WTC11 (cell line): ENCODE results near the gene GALNT15. TPM values are rescaled to one million over a fixed set of nuclear protein-coding genes. Genes with fewer than 3 reads are reported as not detected.

ENCODE experiments used
- ATAC-seq: fragments of 200-7000 bp; cut with Tn5 transposase; 2 replicates; pipeline ENCODE4 v1.10.0; 2021; ENCODE audit warnings: mild to moderate bottlenecking, moderate library complexity
- CTCF ChIA-PET: fragments of 300-600 bp; sonication (Branson Sonifier 250); formaldehyde crosslinking; loops from one replicate; lab custom pipeline; 2021; ENCODE audit warnings: antibody characterized with exemption; lab: Charles Lee
- POLR2A ChIA-PET: fragments of 350-600 bp; sonication (Branson Sonifier 250); formaldehyde crosslinking; loops from one replicate; lab custom pipeline; 2021; ENCODE audit warnings: antibody characterized with exemption; lab: Charles Lee
- DNase-seq: peaks from one replicate; pipeline ENCODE4 v3.0.0; 2021; ENCODE audit warnings: low spot score
- H3K27ac Mint-ChIP-seq: 2 replicates; pipeline ENCODE4 v1.8.0; 2021; ENCODE audit warnings: mixed read lengths
- H3K27me3 Mint-ChIP-seq: 2 replicates; pipeline ENCODE4 v1.8.0; 2021; ENCODE audit warnings: low read depth, mild to moderate bottlenecking, moderate library complexity, mixed read lengths
- H3K36me3 Mint-ChIP-seq: 2 replicates; pipeline ENCODE4 v1.8.0; 2021; ENCODE audit warnings: mixed read lengths
- H3K4me1 Mint-ChIP-seq: 2 replicates; pipeline ENCODE4 v1.8.0; 2022; ENCODE audit warnings: mixed read lengths
- H3K4me3 Mint-ChIP-seq: 2 replicates; pipeline ENCODE4 v1.8.0; 2021; ENCODE audit warnings: mild to moderate bottlenecking, moderate library complexity, mixed read lengths
- H3K9me3 Mint-ChIP-seq: 2 replicates; pipeline ENCODE4 v1.8.0; 2021; ENCODE audit warnings: mixed read lengths
- ATF1 ChIP-seq: sonication (generic); formaldehyde crosslinking; IDR thresholded peaks from 2 replicates; pipeline ENCODE4 v1.8.1; 2023; ENCODE audit warnings: mild to moderate bottlenecking, moderate library complexity, missing genetic modification reagents
- CREB1 ChIP-seq: sonication (generic); formaldehyde crosslinking; IDR thresholded peaks from 2 replicates; pipeline ENCODE4 v1.8.0; 2023; ENCODE audit warnings: mild to moderate bottlenecking, missing genetic modification reagents
- CTCF ChIP-seq: fragments of 200-600 bp; IDR thresholded peaks from 2 replicates; pipeline ENCODE4 v1.8.0; 2022; ENCODE audit warnings: antibody characterized with exemption
- ERG ChIP-seq: fragments of 250-450 bp; sonication (Bioruptor Pico); IDR thresholded peaks from 2 replicates; pipeline ENCODE4 v1.8.0; 2021; ENCODE audit warnings: mild to moderate bottlenecking
- ETV6 ChIP-seq: sonication (generic); formaldehyde crosslinking; IDR thresholded peaks from 2 replicates; pipeline ENCODE4 v1.8.1; 2022; ENCODE audit warnings: mild to moderate bottlenecking, missing genetic modification reagents
- HMGXB4 ChIP-seq: sonication (generic); formaldehyde crosslinking; IDR thresholded peaks from 2 replicates; pipeline ENCODE4 v1.8.1; 2023; ENCODE audit warnings: mild to moderate bottlenecking, moderate library complexity, missing genetic modification reagents
- MAX ChIP-seq: sonication (generic); formaldehyde crosslinking; IDR thresholded peaks from 2 replicates; pipeline ENCODE4 v1.8.0; 2022; ENCODE audit warnings: mild to moderate bottlenecking, missing genetic modification reagents
- NFE2L1 ChIP-seq: sonication (generic); formaldehyde crosslinking; IDR thresholded peaks from 2 replicates; pipeline ENCODE4 v1.8.1; 2023; ENCODE audit warnings: missing genetic modification reagents
- OVOL2 ChIP-seq: fragments of 250-450 bp; sonication (Bioruptor Pico); IDR thresholded peaks from 2 replicates; pipeline ENCODE4 v1.9.0; 2021; ENCODE audit warnings: mild to moderate bottlenecking, borderline replicate concordance
- PRDM15 ChIP-seq: sonication (generic); formaldehyde crosslinking; IDR thresholded peaks from 2 replicates; pipeline ENCODE4 v1.8.0; 2022; ENCODE audit warnings: missing genetic modification reagents
- TCF7 ChIP-seq: sonication (generic); formaldehyde crosslinking; IDR thresholded peaks from 2 replicates; pipeline ENCODE4 v1.8.0; 2022; ENCODE audit warnings: mild to moderate bottlenecking, low read depth, missing genetic modification reagents, moderate library complexity
- USF1 ChIP-seq: sonication (generic); formaldehyde crosslinking; IDR thresholded peaks from 2 replicates; pipeline ENCODE4 v1.8.0; 2022; ENCODE audit warnings: mild to moderate bottlenecking, missing genetic modification reagents
- USF2 ChIP-seq: sonication (generic); formaldehyde crosslinking; IDR thresholded peaks from 2 replicates; pipeline ENCODE4 v1.8.1; 2023; ENCODE audit warnings: mild to moderate bottlenecking, missing genetic modification reagents, moderate library complexity
- ZNF138 ChIP-seq: sonication (generic); formaldehyde crosslinking; conservative IDR thresholded peaks from 2 replicates; pipeline ENCODE4 v1.8.1; 2022; ENCODE audit warnings: mild to moderate bottlenecking, moderate library complexity, missing genetic modification reagents
- ZNF219 ChIP-seq: sonication (generic); formaldehyde crosslinking; IDR thresholded peaks from 2 replicates; pipeline ENCODE4 v1.8.0; 2023; ENCODE audit warnings: missing genetic modification reagents, mild to moderate bottlenecking, borderline replicate concordance
- total RNA-seq: library from RNA; stranded (reverse); gene quantifications from 3 replicates; pipeline ENCODE4 v1.2.3, GENCODE V29; 2021
- TF ChIP-seq, protein P1 (sequence below): fragments of 250-450 bp; sonication (Bioruptor Pico); IDR thresholded peaks from 2 replicates; pipeline ENCODE4 v1.9.0; 2021; ENCODE audit warnings: mild to moderate bottlenecking
- TF ChIP-seq, protein P2 (sequence below): sonication (generic); formaldehyde crosslinking; IDR thresholded peaks from 2 replicates; pipeline ENCODE4 v1.8.1; 2022; ENCODE audit warnings: low read depth, missing genetic modification reagents, borderline replicate concordance

Gene GALNT15
- total RNA-seq, 1 experiment from 2014 or later = 0.15 TPM

GRCh38 chr3:16272588-16272987 lies 98.1 kb downstream of the GALNT15 start:
- Mint-ChIP-seq H3K27me3 (no peaks in the 10 kb centered on the region), H3K4me1 (no peaks in the 10 kb centered on the region), H3K4me3 (no peak overlapping the region), H3K9me3 (no peaks in the 10 kb centered on the region), H3K27ac (no peak overlapping the region), H3K36me3 (peaks cover 43% of the 10 kb centered on the region)
- ChIA-PET POLR2A (no interaction called here), CTCF (interaction anchor here (0.6 to 1.0 kb wide), 2 partner anchors 18 to 95 kb away, joined by 3 to 4 read pairs; no protein-coding TSS in a partner anchor)
- ATAC-seq = no peak
- no peak for TF ChIP-seq TCF7 (CRISPR knock-in tag)
- TF ChIP-seq PRDM15 (CRISPR knock-in tag) = no peak
- TF ChIP-seq ATF1 (CRISPR knock-in tag) = no peak
- TF ChIP-seq, protein P1, sequence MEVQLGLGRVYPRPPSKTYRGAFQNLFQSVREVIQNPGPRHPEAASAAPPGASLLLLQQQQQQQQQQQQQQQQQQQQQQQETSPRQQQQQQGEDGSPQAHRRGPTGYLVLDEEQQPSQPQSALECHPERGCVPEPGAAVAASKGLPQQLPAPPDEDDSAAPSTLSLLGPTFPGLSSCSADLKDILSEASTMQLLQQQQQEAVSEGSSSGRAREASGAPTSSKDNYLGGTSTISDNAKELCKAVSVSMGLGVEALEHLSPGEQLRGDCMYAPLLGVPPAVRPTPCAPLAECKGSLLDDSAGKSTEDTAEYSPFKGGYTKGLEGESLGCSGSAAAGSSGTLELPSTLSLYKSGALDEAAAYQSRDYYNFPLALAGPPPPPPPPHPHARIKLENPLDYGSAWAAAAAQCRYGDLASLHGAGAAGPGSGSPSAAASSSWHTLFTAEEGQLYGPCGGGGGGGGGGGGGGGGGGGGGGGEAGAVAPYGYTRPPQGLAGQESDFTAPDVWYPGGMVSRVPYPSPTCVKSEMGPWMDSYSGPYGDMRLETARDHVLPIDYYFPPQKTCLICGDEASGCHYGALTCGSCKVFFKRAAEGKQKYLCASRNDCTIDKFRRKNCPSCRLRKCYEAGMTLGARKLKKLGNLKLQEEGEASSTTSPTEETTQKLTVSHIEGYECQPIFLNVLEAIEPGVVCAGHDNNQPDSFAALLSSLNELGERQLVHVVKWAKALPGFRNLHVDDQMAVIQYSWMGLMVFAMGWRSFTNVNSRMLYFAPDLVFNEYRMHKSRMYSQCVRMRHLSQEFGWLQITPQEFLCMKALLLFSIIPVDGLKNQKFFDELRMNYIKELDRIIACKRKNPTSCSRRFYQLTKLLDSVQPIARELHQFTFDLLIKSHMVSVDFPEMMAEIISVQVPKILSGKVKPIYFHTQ (CRISPR knock-in tag) = no peak
- TF ChIP-seq USF1 = no peak
- no peak for TF ChIP-seq ERG (CRISPR knock-in tag)
- no peak for TF ChIP-seq MAX
- TF ChIP-seq, protein P2, sequence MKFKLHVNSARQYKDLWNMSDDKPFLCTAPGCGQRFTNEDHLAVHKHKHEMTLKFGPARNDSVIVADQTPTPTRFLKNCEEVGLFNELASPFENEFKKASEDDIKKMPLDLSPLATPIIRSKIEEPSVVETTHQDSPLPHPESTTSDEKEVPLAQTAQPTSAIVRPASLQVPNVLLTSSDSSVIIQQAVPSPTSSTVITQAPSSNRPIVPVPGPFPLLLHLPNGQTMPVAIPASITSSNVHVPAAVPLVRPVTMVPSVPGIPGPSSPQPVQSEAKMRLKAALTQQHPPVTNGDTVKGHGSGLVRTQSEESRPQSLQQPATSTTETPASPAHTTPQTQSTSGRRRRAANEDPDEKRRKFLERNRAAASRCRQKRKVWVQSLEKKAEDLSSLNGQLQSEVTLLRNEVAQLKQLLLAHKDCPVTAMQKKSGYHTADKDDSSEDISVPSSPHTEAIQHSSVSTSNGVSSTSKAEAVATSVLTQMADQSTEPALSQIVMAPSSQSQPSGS (CRISPR knock-in tag) = no peak
- TF ChIP-seq OVOL2 (CRISPR knock-in tag) = no peak
- TF ChIP-seq HMGXB4 (CRISPR knock-in tag) = no peak
- no peak for DNase-seq

DNA sequence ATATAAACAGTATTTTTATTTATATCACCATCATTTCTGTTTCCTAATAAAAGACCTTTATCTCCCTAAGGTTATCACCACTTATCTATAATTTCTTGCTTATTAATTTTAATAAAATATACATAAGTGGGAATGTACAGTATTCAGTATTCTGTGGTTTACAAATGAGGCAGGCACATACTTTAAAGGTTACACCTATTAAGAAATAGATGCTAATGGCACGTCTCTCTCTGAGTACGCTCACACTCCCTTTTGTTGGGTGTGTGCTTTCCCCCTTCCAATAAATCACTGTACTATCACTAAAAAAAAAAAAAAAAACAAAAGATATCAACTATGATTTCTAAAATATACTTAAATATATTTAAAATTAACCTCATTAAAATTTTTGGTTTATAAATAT lies 99.4 kb downstream of the GALNT15 start:
- no peak overlapping the region for H3K27ac Mint-ChIP-seq
- no peak for TF ChIP-seq CTCF
- TF ChIP-seq USF2 (CRISPR knock-in tag) = no peak
- no peak for TF ChIP-seq CREB1 (CRISPR knock-in tag)
- TF ChIP-seq ZNF138 (CRISPR knock-in tag) = no peak
- TF ChIP-seq HMGXB4 (CRISPR knock-in tag) = no peak
- no peak for TF ChIP-seq ETV6 (CRISPR knock-in tag)
- no peak for TF ChIP-seq NFE2L1 (CRISPR knock-in tag)
- TF ChIP-seq ZNF219 = no peak

More for the DNA sequence above, 99.4 kb downstream of the GALNT15 start:
- no peaks in the 10 kb centered on the region for H3K4me1 Mint-ChIP-seq
- H3K9me3 Mint-ChIP-seq = no peaks in the 10 kb centered on the region
- H3K4me3 Mint-ChIP-seq = no peak overlapping the region
- peaks cover 46% of the 10 kb centered on the region for H3K36me3 Mint-ChIP-seq
- H3K27me3 Mint-ChIP-seq = no peaks in the 10 kb centered on the region
- no peak for ATAC-seq
- POLR2A ChIA-PET = no interaction called here
- CTCF ChIA-PET = no interaction called here
- DNase-seq = no peak
